SK-N-SH treated with all-trans-retinoic acid at 6 μM for 48 hours (cell line): Measurements from ENCODE around the gene TICRR.

Experiments
- ATAC-seq: fragments of 200-7000 bp; cut with Tn5 transposase; 3 replicates; pipeline ENCODE4 v1.9.1; 2020; ENCODE audit warnings: mild to moderate bottlenecking, moderate library complexity
- ARNTL ChIP-seq: fragments of 450-650 bp; formaldehyde crosslinking; IDR thresholded peaks from 2 replicates; pipeline ENCODE4 v1.5.0; 2020; ENCODE audit warnings: low read depth, mild to moderate bottlenecking, moderate library complexity, borderline replicate concordance
- BACH2 ChIP-seq: fragments of 250-450 bp; sonication (Bioruptor Pico); IDR thresholded peaks from 2 replicates; pipeline ENCODE4 v1.9.0; 2021; ENCODE audit warnings: mild to moderate bottlenecking, borderline replicate concordance
- CREB5 ChIP-seq: fragments of 250-450 bp; sonication (Bioruptor Pico); IDR thresholded peaks from 2 replicates; pipeline ENCODE4 v1.5.1; 2020; ENCODE audit warnings: low read depth, mild to moderate bottlenecking, moderate library complexity
- CSDC2 ChIP-seq: fragments of 250-450 bp; sonication (Bioruptor Pico); IDR thresholded peaks from 2 replicates; pipeline ENCODE4 v1.5.0; 2020; ENCODE audit warnings: mild to moderate bottlenecking, moderate library complexity
- CSRNP3 ChIP-seq: fragments of 250-450 bp; sonication (Bioruptor Pico); IDR thresholded peaks from 2 replicates; pipeline ENCODE4 v1.5.1; 2021; ENCODE audit warnings: mild to moderate bottlenecking, moderate library complexity
- ESRRG ChIP-seq: fragments of 250-450 bp; sonication (Bioruptor Pico); IDR thresholded peaks from 2 replicates; pipeline ENCODE4 v1.6.1; 2021; ENCODE audit warnings: mild to moderate bottlenecking
- GLIS3 ChIP-seq: fragments of 250-450 bp; sonication (Bioruptor Pico); IDR thresholded peaks from 2 replicates; pipeline ENCODE4 v1.5.0; 2020; ENCODE audit warnings: mild to moderate bottlenecking, moderate library complexity
- ISL1 ChIP-seq: fragments of 250-450 bp; sonication (Bioruptor Pico); IDR thresholded peaks from 2 replicates; pipeline ENCODE4 v2.1.2; 2022; ENCODE audit warnings: mild to moderate bottlenecking, moderate library complexity
- OSR1 ChIP-seq: fragments of 250-450 bp; sonication (Bioruptor Pico); IDR thresholded peaks from 2 replicates; pipeline ENCODE4 v1.8.0; 2022; ENCODE audit warnings: moderate library complexity, mild to moderate bottlenecking, inconsistent platforms
- PATZ1 ChIP-seq: fragments of 250-450 bp; sonication (Bioruptor Pico); IDR thresholded peaks from 2 replicates; pipeline ENCODE4 v1.8.0; 2020; ENCODE audit warnings: mild to moderate bottlenecking, moderate library complexity, borderline replicate concordance
- POU6F1 ChIP-seq: fragments of 250-450 bp; sonication (Bioruptor Pico); IDR thresholded peaks from 2 replicates; pipeline ENCODE4 v1.8.0; 2021; ENCODE audit warnings: low read depth, mild to moderate bottlenecking, moderate library complexity, borderline replicate concordance
- PPARA ChIP-seq: fragments of 250-450 bp; sonication (Bioruptor Pico); IDR thresholded peaks from 2 replicates; pipeline ENCODE4 v1.5.0; 2020; ENCODE audit warnings: mild to moderate bottlenecking, borderline replicate concordance
- RARB ChIP-seq: fragments of 250-450 bp; sonication (Bioruptor Pico); IDR thresholded peaks from 2 replicates; pipeline ENCODE4 v1.8.0; 2021; ENCODE audit warnings: mild to moderate bottlenecking, moderate library complexity
- SNAI2 ChIP-seq: fragments of 250-450 bp; sonication (Bioruptor Pico); IDR thresholded peaks from 2 replicates; pipeline ENCODE4 v1.5.0; 2020; ENCODE audit warnings: mild to moderate bottlenecking, moderate library complexity
- TCF4 ChIP-seq: fragments of 250-450 bp; sonication (Bioruptor Pico); IDR thresholded peaks from 2 replicates; pipeline ENCODE4 v1.8.0; 2021; ENCODE audit warnings: mild to moderate bottlenecking, moderate library complexity, borderline replicate concordance
- TOX ChIP-seq: fragments of 250-450 bp; sonication (Bioruptor Pico); IDR thresholded peaks from 2 replicates; pipeline ENCODE4 v1.8.0; 2021; ENCODE audit warnings: mild to moderate bottlenecking, moderate library complexity, borderline replicate concordance
- TSHZ2 ChIP-seq: fragments of 250-450 bp; sonication (Bioruptor Pico); IDR thresholded peaks from 2 replicates; pipeline ENCODE4 v1.5.0; 2020; ENCODE audit warnings: mild to moderate bottlenecking, moderate library complexity
- ZC3H10 ChIP-seq: fragments of 250-450 bp; sonication (Bioruptor Pico); IDR thresholded peaks from 2 replicates; pipeline ENCODE4 v1.5.1; 2021; ENCODE audit warnings: mild to moderate bottlenecking, moderate library complexity
- ZFP3 ChIP-seq: fragments of 250-450 bp; sonication (Bioruptor Pico); IDR thresholded peaks from 2 replicates; pipeline ENCODE4 v1.5.0; 2020; ENCODE audit warnings: mild to moderate bottlenecking, moderate library complexity
- ZFP30 ChIP-seq: fragments of 450-650 bp; formaldehyde crosslinking; IDR thresholded peaks from 2 replicates; pipeline ENCODE4 v1.5.0; 2022; ENCODE audit warnings: mild to moderate bottlenecking, moderate library complexity
- ZNF565 ChIP-seq: fragments of 450-650 bp; formaldehyde crosslinking; conservative IDR thresholded peaks from 2 replicates; pipeline ENCODE4 v1.5.0; 2020; ENCODE audit warnings: low read depth, mild to moderate bottlenecking, moderate library complexity
- ZNF70 ChIP-seq: fragments of 450-650 bp; formaldehyde crosslinking; IDR thresholded peaks from 2 replicates; pipeline ENCODE4 v1.5.0; 2020; ENCODE audit warnings: mild to moderate bottlenecking, moderate library complexity
- ZNF8 ChIP-seq: fragments of 450-650 bp; formaldehyde crosslinking; IDR thresholded peaks from 2 replicates; pipeline ENCODE4 v1.5.0; 2020; ENCODE audit warnings: mild to moderate bottlenecking, moderate library complexity

Gene TICRR

DNA sequence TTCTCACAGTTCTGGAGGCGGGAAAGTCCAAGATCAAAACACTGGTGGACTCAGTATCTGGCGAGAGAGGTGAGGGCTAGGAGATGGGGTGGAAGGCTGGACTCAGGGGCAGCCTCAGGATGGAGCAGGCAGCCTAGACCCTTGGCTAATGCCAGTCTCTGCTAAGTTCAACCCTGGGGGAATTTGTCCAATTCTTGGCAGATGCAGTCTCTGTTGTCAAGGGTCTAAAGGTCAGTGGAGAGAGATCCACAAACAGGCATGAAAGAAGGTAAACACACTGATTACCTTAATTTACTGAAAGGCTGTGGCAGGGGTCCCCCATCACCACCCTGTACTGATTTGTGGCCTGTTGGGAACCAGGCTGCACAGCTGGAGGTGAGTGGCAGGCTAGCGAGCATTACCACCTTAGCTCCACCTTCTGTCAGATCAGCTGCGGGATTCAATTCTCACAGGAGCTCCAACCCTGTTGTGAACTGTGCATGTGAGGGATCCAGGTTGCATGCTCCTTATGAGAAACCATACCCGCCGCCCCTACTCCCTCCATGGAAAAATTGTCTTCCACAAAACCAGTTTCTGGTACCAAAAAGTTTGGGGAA is 46.4 kb upstream of the TICRR start (continued):
- TF ChIP-seq POU6F1 (CRISPR knock-in tag) (no peak), ARNTL (CRISPR knock-in tag) (no peak), CSDC2 (CRISPR knock-in tag) (no peak), CREB5 (CRISPR knock-in tag) (no peak), GLIS3 (CRISPR knock-in tag) (no peak), CSRNP3 (CRISPR knock-in tag) (no peak), TCF4 (no peak), OSR1 (CRISPR knock-in tag) (no peak)

DNA sequence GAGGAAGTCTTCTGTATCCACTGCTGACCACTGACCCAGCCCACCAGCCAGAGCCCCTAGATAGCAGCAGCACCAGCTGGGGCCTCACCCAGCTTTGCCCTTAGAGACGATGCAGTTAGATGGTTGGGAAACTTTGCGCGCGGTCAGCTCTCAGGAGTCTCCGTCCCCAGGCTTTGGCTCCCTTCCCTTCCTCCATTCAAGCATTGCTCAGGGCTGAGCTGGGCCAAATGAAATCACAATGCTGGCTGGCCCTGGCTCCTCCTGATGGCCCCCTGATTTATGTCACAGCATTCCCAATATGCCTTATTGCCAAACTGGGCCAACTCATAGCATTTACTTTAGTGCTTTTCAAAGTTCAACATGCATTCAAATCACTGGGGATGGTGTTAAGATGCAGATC is 44.3 kb upstream of the TICRR start:
- TF ChIP-seq RARB (CRISPR knock-in tag) (no peak), SNAI2 (CRISPR knock-in tag) (no peak)
- ATAC-seq = no peak

- ATAC-seq = peak; percentile 25; the same call in 2 of the 3 replicates
- no peak for TF ChIP-seq ARNTL (CRISPR knock-in tag)
- TF ChIP-seq CREB5 (CRISPR knock-in tag) = no peak
- no peak for TF ChIP-seq TSHZ2 (CRISPR knock-in tag)
- TF ChIP-seq ZC3H10 (CRISPR knock-in tag) = no peak
- TF ChIP-seq ZNF565 = no peak
- TF ChIP-seq TOX (CRISPR knock-in tag) = no peak
- TF ChIP-seq CSDC2 (CRISPR knock-in tag) = no peak
- TF ChIP-seq ZNF8 (CRISPR knock-in tag) = no peak
- no peak for TF ChIP-seq ZFP30 (CRISPR knock-in tag)
- no peak for TF ChIP-seq GLIS3 (CRISPR knock-in tag)
- TF ChIP-seq ISL1 (CRISPR knock-in tag) = no peak
- TF ChIP-seq ESRRG (CRISPR knock-in tag) = no peak
- no peak for TF ChIP-seq PPARA (CRISPR knock-in tag)
- TF ChIP-seq ZFP3 (CRISPR knock-in tag) = no peak
- TF ChIP-seq ZNF70 (CRISPR knock-in tag) = no peak
- TF ChIP-seq TCF4 = no peak
- no peak for TF ChIP-seq BACH2
- TF ChIP-seq SNAI2 (CRISPR knock-in tag) = no peak
- no peak for TF ChIP-seq PATZ1 (CRISPR knock-in tag)
- TF ChIP-seq RARB (CRISPR knock-in tag) = no peak
Measured at GRCh38 chr15:89531796-89532537, 43.3 kb upstream of the TICRR start.
